Uterus (tissue), 4 donors: ENCODE data around the gene AURKA. TPM values are rescaled to one million over a fixed set of nuclear protein-coding genes. Genes with fewer than 3 reads are reported as not detected.
"Not testable (repeated sequence)": the region's sequence is repeated elsewhere in the genome, so short reads cannot be mapped to it uniquely, and the experiment has no call there.

ENCODE experiments used
- DNase-seq, 2 donors: peaks; one replicate each; pipeline ENCODE4 v3.0.0-alpha.2; 2019 to 2020
- H3K27ac ChIP-seq, 2 donors: fragments of 200-600 bp; sonication (generic); 1 replicate in 1 of 2; 2 replicates in 1 of 2; pipeline ENCODE4 v1.5.1; 2016 to 2018
- H3K27me3 ChIP-seq, 2 donors: fragments of 200-600 bp; sonication (generic); one replicate each; pipeline ENCODE4 v1.5.1; 2018 to 2019; ENCODE audit warnings: control low read depth in 1 of 2
- H3K36me3 ChIP-seq, 2 donors: fragments of 200-600 bp; sonication (generic); one replicate each; pipeline ENCODE4 v1.5.1; 2019; ENCODE audit warnings: control low read depth in 1 of 2
- H3K4me1 ChIP-seq, 2 donors: fragments of 200-600 bp; sonication (generic); one replicate each; pipeline ENCODE4 v1.5.1; 2018 to 2019; ENCODE audit warnings: control low read depth in 1 of 2
- H3K4me3 ChIP-seq, 2 donors: fragments of 200-600 bp; sonication (generic); 1 replicate in 1 of 2; 2 replicates in 1 of 2; pipeline ENCODE4 v1.5.1; 2018 to 2019; ENCODE audit warnings: mild to moderate bottlenecking in 1 of 2
- H3K9me3 ChIP-seq, 2 donors: fragments of 200-600 bp; sonication (generic); one replicate each; pipeline ENCODE4 v1.5.1; 2019; ENCODE audit warnings: control low read depth in 1 of 2
- POLR2A ChIP-seq, 2 donors: fragments of 450-650 bp; IDR thresholded peaks; one replicate each; pipeline ENCODE4 v1.6.1; 2016; ENCODE audit warnings: antibody characterized with exemption in 2 of 2, mild to moderate bottlenecking in 1 of 2, moderate library complexity in 1 of 2
- intact Hi-C: fragments of 100-400 bp; cut with DNase I; formaldehyde crosslinking; loops from one replicate; pipeline ENCODE4 v1.15.1; 2023; ENCODE audit warnings: low total_unique reads
- total RNA-seq, 4 donors: library from RNA; depleted of rRNA in 3 of 4; stranded (reverse); fragments of >200 nt in 3 of 4; gene quantifications; one replicate each; pipeline versions ENCODE4 v1.1.0 to v1.2.4, GENCODE V29; 2014 to 2023
- TF ChIP-seq, protein P1 (sequence below), 4 experiments: fragments of 200-600 bp in 2 of 4; fragments of 450-650 bp in 2 of 4; sonication (generic) in 2 of 4; IDR thresholded peaks; one replicate each; pipeline ENCODE4 v1.5.1; 2016 to 2019; ENCODE audit warnings: antibody characterized with exemption in 4 of 4, mild to moderate bottlenecking in 2 of 4, moderate library complexity in 1 of 4
- donor health status: DM: yes; HTN: yes; CAD: no.

Gene AURKA
- total RNA-seq, 4 donors from 2014 or later, result 1.9 to 17.4 (median 9.7) TPM; not detected in 1

DNA sequence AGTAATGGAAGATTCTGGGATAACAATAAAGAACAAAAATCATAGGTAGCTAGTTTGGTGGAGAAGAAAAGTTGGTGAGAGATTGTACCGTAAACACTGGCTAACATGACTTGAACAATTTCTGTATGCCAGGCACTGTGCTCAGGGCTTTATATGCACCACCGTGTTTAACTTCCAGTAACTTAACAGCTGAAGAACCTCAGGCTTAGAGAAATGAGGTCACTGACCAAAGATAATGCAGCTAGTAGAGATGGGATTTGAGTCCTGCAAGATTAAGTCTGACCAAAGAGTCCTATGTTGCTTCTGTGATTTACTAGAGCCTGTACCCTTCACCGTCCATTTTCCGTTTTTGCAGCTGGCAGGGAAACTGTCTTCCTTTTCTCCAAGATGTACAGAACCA lies 3.2 kb upstream of the AURKA start:
- no peak for DNase-seq
- intact Hi-C loops, result no loop called here
- H3K4me1 ChIP-seq, result no peaks in the 10 kb centered on the region
- H3K27me3 ChIP-seq, result no peaks in the 10 kb centered on the region
- no peaks in the 10 kb centered on the region for H3K9me3 ChIP-seq
- no peaks in the 10 kb centered on the region for H3K36me3 ChIP-seq
- H3K27ac ChIP-seq, result no peak overlapping the region
- no peak for TF ChIP-seq POLR2A (IDR thresholded peaks at IDR 0.05)
- TF ChIP-seq, protein P1, sequence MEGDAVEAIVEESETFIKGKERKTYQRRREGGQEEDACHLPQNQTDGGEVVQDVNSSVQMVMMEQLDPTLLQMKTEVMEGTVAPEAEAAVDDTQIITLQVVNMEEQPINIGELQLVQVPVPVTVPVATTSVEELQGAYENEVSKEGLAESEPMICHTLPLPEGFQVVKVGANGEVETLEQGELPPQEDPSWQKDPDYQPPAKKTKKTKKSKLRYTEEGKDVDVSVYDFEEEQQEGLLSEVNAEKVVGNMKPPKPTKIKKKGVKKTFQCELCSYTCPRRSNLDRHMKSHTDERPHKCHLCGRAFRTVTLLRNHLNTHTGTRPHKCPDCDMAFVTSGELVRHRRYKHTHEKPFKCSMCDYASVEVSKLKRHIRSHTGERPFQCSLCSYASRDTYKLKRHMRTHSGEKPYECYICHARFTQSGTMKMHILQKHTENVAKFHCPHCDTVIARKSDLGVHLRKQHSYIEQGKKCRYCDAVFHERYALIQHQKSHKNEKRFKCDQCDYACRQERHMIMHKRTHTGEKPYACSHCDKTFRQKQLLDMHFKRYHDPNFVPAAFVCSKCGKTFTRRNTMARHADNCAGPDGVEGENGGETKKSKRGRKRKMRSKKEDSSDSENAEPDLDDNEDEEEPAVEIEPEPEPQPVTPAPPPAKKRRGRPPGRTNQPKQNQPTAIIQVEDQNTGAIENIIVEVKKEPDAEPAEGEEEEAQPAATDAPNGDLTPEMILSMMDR (IDR thresholded peaks at IDR 0.05), result no peak
- H3K4me3 ChIP-seq, result no peak overlapping the region

DNA sequence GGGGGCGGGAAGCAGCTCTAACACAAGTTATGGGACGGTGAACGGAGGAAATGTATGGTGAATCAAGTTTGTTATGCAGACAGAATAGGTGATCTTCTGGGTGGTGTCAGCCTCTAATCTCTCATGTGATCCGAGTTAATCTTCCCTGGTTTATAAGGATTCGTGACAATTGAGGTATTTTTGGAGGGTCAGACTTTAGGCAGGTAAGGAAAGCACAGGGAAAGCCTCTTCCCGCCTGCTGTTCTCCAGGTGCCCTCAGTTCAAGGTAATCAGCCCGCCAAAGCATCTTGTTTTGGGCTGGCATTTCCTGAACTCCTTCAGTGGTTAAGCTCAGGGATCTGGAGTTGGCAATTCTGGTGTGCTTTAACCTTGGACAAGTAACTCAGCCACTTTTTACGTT lies 1.6 kb upstream of the AURKA start:
- intact Hi-C loops, result no loop called here
- Histone ChIP-seq H3K4me3 (peak overlapping the region in 1 of 2 donors; percentile 60), H3K27me3 (no peaks in the 10 kb centered on the region), H3K4me1 (no peaks in the 10 kb centered on the region), H3K36me3 (no peaks in the 10 kb centered on the region), H3K27ac (no peak overlapping the region), H3K9me3 (no peaks in the 10 kb centered on the region)
- TF ChIP-seq, protein P1 (IDR thresholded peaks at IDR 0.05), result no peak
- no peak for TF ChIP-seq POLR2A (IDR thresholded peaks at IDR 0.05)
- no peak for DNase-seq

DNA sequence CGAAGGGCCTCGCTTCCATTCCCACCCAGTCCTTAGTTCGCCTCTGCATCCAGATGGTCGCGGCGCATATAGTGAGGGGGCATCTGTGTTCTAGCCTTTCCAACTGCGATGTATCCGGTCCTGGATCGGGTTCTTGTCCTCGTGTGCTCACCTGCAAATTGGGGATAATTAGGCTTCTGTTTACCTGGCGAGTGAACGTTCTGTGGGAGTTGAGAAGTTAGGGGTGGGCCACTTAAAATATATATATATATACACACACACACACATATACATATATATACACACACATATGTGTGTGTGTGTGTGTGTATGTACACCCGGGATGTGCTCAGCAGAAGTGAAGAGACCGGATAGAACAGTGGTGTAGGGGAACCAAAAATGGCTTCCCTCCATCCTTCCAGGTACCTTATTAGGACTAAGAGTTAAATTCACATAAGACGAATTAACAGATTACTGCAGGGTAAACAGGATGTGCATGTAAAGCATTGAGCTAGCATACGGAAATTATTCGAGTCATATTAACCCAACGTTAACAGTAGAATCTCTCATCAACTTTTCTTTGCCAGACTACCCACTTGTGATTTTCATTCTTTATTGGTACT lies 967 bp upstream of the AURKA start:
- H3K27ac ChIP-seq, result peak overlapping the region; percentile 85 to 90
- TF ChIP-seq, protein P1 (IDR thresholded peaks at IDR 0.05), result no peak
- TF ChIP-seq POLR2A (IDR thresholded peaks at IDR 0.05), result no peak

DNA sequence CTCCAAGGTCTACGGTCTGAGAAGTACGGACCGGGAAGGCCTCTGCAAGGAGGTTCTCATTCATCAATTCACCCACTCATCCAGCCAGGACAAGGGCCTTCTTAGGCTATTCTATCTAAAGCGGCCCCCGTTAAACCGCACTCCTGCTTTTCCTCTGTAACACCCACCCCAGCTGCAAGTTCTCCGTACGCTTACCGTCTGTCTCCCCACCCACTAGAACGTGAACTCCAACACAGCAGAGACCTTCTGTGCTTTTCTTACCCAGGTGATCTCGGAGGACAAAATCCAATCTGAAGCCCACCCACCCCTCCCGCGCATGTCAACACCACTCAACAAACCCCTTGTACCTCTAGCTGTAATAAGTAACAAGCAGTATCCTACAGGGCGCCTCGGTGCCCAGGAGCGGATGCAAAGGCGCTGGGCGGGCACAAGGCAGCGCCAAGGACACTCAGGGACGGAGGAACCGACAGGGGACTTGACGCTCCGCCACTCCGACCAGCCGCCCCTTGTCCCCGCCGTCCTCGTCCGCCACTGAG lies 351 bp downstream of the AURKA start:
- intact Hi-C loops, result no loop called here
- peak overlapping the region; percentile 85 to 90 for H3K27ac ChIP-seq
- H3K4me1 ChIP-seq, result no peaks in the 10 kb centered on the region
- no peaks in the 10 kb centered on the region for H3K9me3 ChIP-seq
- H3K4me3 ChIP-seq, result peak overlapping the region; percentile 60 to 93
- H3K36me3 ChIP-seq, result no peaks in the 10 kb centered on the region
- no peaks in the 10 kb centered on the region for H3K27me3 ChIP-seq
- DNase-seq, result no peak
- TF ChIP-seq, protein P1 (IDR thresholded peaks at IDR 0.05), result no peak
- no peak for TF ChIP-seq POLR2A (IDR thresholded peaks at IDR 0.05)

More for the DNA sequence above, 967 bp upstream of the AURKA start:
- intact Hi-C loops, result no loop called here
- Histone ChIP-seq H3K9me3 (no peaks in the 10 kb centered on the region), H3K27me3 (no peaks in the 10 kb centered on the region), H3K4me1 (no peaks in the 10 kb centered on the region), H3K36me3 (no peaks in the 10 kb centered on the region), H3K4me3 (peak overlapping the region; percentile 60 to 93)
- no peak for DNase-seq

DNA sequence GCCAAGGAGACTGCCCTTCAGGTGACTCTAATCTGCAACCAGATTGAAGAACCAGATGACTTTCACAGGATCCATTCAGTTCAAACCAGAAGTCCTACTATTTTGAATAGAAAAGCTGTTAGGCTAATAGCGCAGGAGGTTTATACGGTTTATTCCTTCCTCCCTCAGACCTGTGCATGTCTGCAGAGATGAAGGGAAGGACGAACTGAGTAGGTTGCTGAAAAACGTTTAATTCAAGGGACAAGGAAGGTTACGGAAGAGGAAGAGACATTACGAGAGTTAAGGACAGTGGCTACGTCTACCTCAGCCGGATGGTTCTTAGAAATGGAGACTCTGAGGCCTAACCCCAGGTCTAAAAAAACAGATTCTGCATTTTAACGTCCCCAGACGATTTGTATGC lies 978 bp downstream of the AURKA start:
- Histone ChIP-seq H3K36me3 (no peaks in the 10 kb centered on the region), H3K4me1 (no peaks in the 10 kb centered on the region), H3K4me3 (no peak overlapping the region), H3K27me3 (no peaks in the 10 kb centered on the region), H3K9me3 (no peaks in the 10 kb centered on the region), H3K27ac (no peak overlapping the region)
- intact Hi-C loops, result no loop called here
- TF ChIP-seq, protein P1 (IDR thresholded peaks at IDR 0.05), result no peak
- no peak for TF ChIP-seq POLR2A (IDR thresholded peaks at IDR 0.05)
- DNase-seq, result no peak

DNA sequence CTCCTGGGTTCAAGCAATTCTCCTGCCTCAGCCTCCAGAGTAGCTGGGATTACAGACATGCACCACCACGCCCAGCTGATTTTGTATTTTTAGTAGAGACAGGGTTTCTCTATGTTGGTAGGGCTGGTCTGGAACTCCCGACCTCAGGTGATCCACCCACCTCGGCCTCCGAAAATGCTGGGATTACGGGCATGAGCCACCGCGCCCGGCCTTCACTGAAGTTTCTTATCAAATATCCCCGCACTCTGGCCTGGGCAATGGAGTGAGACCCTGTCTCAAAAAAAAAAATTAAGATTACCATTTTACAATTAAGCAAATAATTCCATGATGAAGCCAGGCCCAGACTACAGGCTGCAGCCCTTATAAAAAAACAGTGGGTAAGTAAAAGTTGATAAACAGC lies 1.6 kb downstream of the AURKA start:
- intact Hi-C loops, H3K27me3 ChIP-seq, H3K4me1 ChIP-seq, H3K4me3 ChIP-seq, H3K27ac ChIP-seq, DNase-seq, H3K9me3 ChIP-seq, H3K36me3 ChIP-seq: not testable (repeated sequence)
